B cell (primary cell): ENCODE measurements around the gene C1orf105. TPM values are rescaled to one million over a fixed set of nuclear protein-coding genes. Genes with fewer than 3 reads are reported as not detected.

Source experiments
- ATAC-seq: fragments of 200-7000 bp; cut with Tn5 transposase; one replicate; pipeline ENCODE4 v1.10.0; 2021; ENCODE audit warnings: low read depth, mild to moderate bottlenecking, moderate number of reproducible peaks, moderate library complexity
- CTCF ChIA-PET: fragments of 350-600 bp; sonication (Branson Sonifier 250); formaldehyde crosslinking; loops from one replicate; lab custom pipeline; 2021; ENCODE audit warnings: antibody characterized with exemption, inconsistent platforms; lab: Charles Lee
- POLR2A ChIA-PET: fragments of 350-600 bp; sonication (Branson Sonifier 250); formaldehyde crosslinking; loops from one replicate; lab custom pipeline; 2021; ENCODE audit warnings: antibody characterized with exemption; lab: Charles Lee
- DNase-seq: peaks from one replicate; pipeline ENCODE4 v3.0.0; 2013
- H2AFZ ChIP-seq: 2 replicates; pipeline ENCODE4 v1.6.1; 2012; ENCODE audit warnings: mild to moderate bottlenecking, low read depth, low read length; ENCODE audit not compliant: insufficient read depth, poor library complexity, severe bottlenecking
- H3K27ac ChIP-seq, 2 donors: 1 replicate in 1 of 2; 2 replicates in 1 of 2; pipeline ENCODE4 v1.5.1; 2012 to 2013; ENCODE audit warnings: low read length in 2 of 2, mild to moderate bottlenecking in 2 of 2, moderate library complexity in 1 of 2
- H3K27me3 ChIP-seq, 4 experiments: fragments of 200-600 bp in 1 of 4; sonication (generic) in 1 of 4; replicated peaks in 1 of 4; 1 replicate in 2 of 4; 2 replicates in 2 of 4; pipeline versions ENCODE4 v1.6.1 to v1.7.0; 2013 to 2016; ENCODE audit warnings: low read length in 3 of 4, mild to moderate bottlenecking in 2 of 4, mixed read lengths in 1 of 4, moderate library complexity in 1 of 4; ENCODE audit not compliant: insufficient read depth in 4 of 4, control insufficient read depth in 3 of 4; ENCODE audit errors: control extremely low read depth in 1 of 4
- H3K36me3 ChIP-seq, 2 experiments: replicated peaks in 1 of 2; 1 replicate in 1 of 2; 2 replicates in 1 of 2; pipeline versions ENCODE4 v1.6.1 to v1.7.1; 2013; ENCODE audit warnings: low read length in 1 of 2; ENCODE audit not compliant: insufficient read depth in 2 of 2, control insufficient read depth in 1 of 2; ENCODE audit errors: control extremely low read depth in 1 of 2, extremely low read depth in 1 of 2
- H3K4me1 ChIP-seq, 2 donors: fragments of 200-600 bp in 1 of 2; sonication (generic) in 1 of 2; 1 replicate in 1 of 2; 2 replicates in 1 of 2; pipeline versions ENCODE4 v1.5.1 to v1.6.1; 2013 to 2017; ENCODE audit warnings: low read length in 2 of 2; ENCODE audit not compliant: control insufficient read depth in 2 of 2, insufficient read depth in 2 of 2
- H3K4me2 ChIP-seq: replicated peaks from 2 replicates; pipeline ENCODE3; 2012; ENCODE audit warnings: mild to moderate bottlenecking, low read depth, low read length; ENCODE audit not compliant: poor library complexity, severe bottlenecking
- H3K4me3 ChIP-seq, 5 experiments: fragments of 200-600 bp in 1 of 5; sonication (generic) in 1 of 5; 1 replicate in 3 of 5; 2 replicates in 2 of 5; pipeline versions ENCODE4 v1.5.1 to v1.7.0; 2011 to 2016; ENCODE audit warnings: low read length in 4 of 5, mild to moderate bottlenecking in 4 of 5, low read depth in 2 of 5, control low read depth in 1 of 5, moderate library complexity in 1 of 5; ENCODE audit not compliant: insufficient read depth in 1 of 5; ENCODE audit errors: control extremely low read depth in 1 of 5, extremely low read depth in 1 of 5
- H3K79me2 ChIP-seq: fragments of 200-600 bp; sonication (generic); one replicate; pipeline ENCODE4 v1.6.0; 2016; ENCODE audit warnings: low read length; ENCODE audit not compliant: control insufficient read depth, insufficient read depth
- H3K9ac ChIP-seq: fragments of 200-600 bp; sonication (generic); 2 replicates; pipeline ENCODE4 v1.6.1; 2017; ENCODE audit warnings: mild to moderate bottlenecking, low read length, moderate library complexity
- H3K9me3 ChIP-seq, 3 donors: one replicate each; pipeline versions ENCODE4 v1.6.1 to v1.7.1; 2013; ENCODE audit warnings: low read length in 2 of 3; ENCODE audit not compliant: control insufficient read depth in 2 of 3, insufficient read depth in 1 of 3; ENCODE audit errors: control extremely low read depth in 1 of 3
- H4K20me1 ChIP-seq: 2 replicates; pipeline ENCODE4 v1.6.0; 2012; ENCODE audit warnings: mild to moderate bottlenecking, low read length; ENCODE audit not compliant: insufficient read depth, control insufficient read depth, poor library complexity, severe bottlenecking
- H3K27ac Mint-ChIP-seq: one replicate; pipeline ENCODE4 v1.8.0; 2021; ENCODE audit warnings: mixed read lengths
- H3K27me3 Mint-ChIP-seq: one replicate; pipeline ENCODE4 v1.8.0; 2021; ENCODE audit warnings: mixed read lengths
- H3K4me1 Mint-ChIP-seq: one replicate; pipeline ENCODE4 v1.8.0; 2021; ENCODE audit warnings: mixed read lengths
- H3K4me3 Mint-ChIP-seq: one replicate; pipeline ENCODE4 v1.8.0; 2021; ENCODE audit warnings: mixed read lengths
- H3K9me3 Mint-ChIP-seq: one replicate; pipeline ENCODE4 v1.8.0; 2022; ENCODE audit warnings: mixed read lengths; ENCODE audit not compliant: insufficient read depth
- CTCF ChIP-seq: fragments of 200-600 bp; IDR thresholded peaks from one replicate; pipeline ENCODE4 v1.8.0; 2022; ENCODE audit warnings: antibody characterized with exemption, mild to moderate bottlenecking
- EZH2 ChIP-seq: IDR thresholded peaks from 2 replicates; pipeline ENCODE4 v1.6.1; 2012; ENCODE audit warnings: borderline replicate concordance, low read depth, mild to moderate bottlenecking, moderate library complexity, low read length; ENCODE audit not compliant: insufficient read depth, poor library complexity, severe bottlenecking
- intact Hi-C: fragments of 100-400 bp; cut with micrococcal nuclease; formaldehyde crosslinking; loops from one replicate; pipeline ENCODE4 v1.10.0; 2022
- polyA plus RNA-seq: library from polyadenylated mRNA; depleted of rRNA; stranded (reverse); fragments of >200 nt; gene quantifications from 2 replicates; pipeline ENCODE4 v1.2.3, GENCODE V29; 2012
- total RNA-seq, 2 donors: library from RNA; stranded (reverse); fragments of 120-200 nt in 1 of 2; gene quantifications; 1 replicate in 1 of 2; 2 replicates in 1 of 2; pipeline versions ENCODE4 v1.2.3 to v1.2.4, GENCODE V29; 2013 to 2022

The C1orf105 gene
- total and polyA plus RNA-seq, 2 donors (not counting 1 experiment from before 2014, with no cell fraction given): not detected

GRCh38 chr1:172404121-172404520, 16.4 kb upstream of the C1orf105 start:
- Mint-ChIP-seq H3K27me3 (no peaks in the 10 kb centered on the region), H3K9me3 (no peaks in the 10 kb centered on the region), H3K4me3 (no peak overlapping the region), H3K27ac (no peak overlapping the region), H3K4me1 (peaks cover 13% of the 10 kb centered on the region)
- no peaks in the 10 kb centered on the region for H4K20me1 ChIP-seq
- H3K9me3 ChIP-seq: no peaks in the 10 kb centered on the region
- CTCF ChIA-PET: interaction anchor here (1.1 to 12.3 kb wide), 6 partner anchors 12 to 602 kb away, joined by 3 to 152 read pairs (median 8); partner anchors contain the start of gene PIGC
- no peak overlapping the region for H3K4me2 ChIP-seq
- TF ChIP-seq CTCF: no peak
- no peak for TF ChIP-seq EZH2
- DNase-seq (no peak), ATAC-seq (no peak)
- no peak overlapping the region for H3K27ac ChIP-seq
- intact Hi-C loops: no loop called here
- H3K27me3 ChIP-seq: no peaks in the 10 kb centered on the region
- POLR2A ChIA-PET: no interaction called here
- H3K4me3 ChIP-seq: no peak overlapping the region
- H3K9ac ChIP-seq: no peak overlapping the region
- H2AFZ ChIP-seq: no peak overlapping the region
- no peaks in the 10 kb centered on the region for H3K79me2 ChIP-seq
- no peaks in the 10 kb centered on the region for H3K36me3 ChIP-seq
- peaks cover 10 to 11% of the 10 kb centered on the region in 2 donors for H3K4me1 ChIP-seq

- Mint-ChIP-seq H3K27ac (no peak overlapping the region), H3K9me3 (no peaks in the 10 kb centered on the region), H3K27me3 (no peaks in the 10 kb centered on the region), H3K4me1 (no peaks in the 10 kb centered on the region), H3K4me3 (no peak overlapping the region)
- TF ChIP-seq EZH2 (no peak), CTCF (no peak)
- Histone ChIP-seq H3K27me3 (no peaks in the 10 kb centered on the region), H3K9ac (no peak overlapping the region), H3K4me2 (no peak overlapping the region), H2AFZ (no peak overlapping the region), H3K4me3 (no peak overlapping the region), H3K4me1 (no peaks in the 10 kb centered on the region), H3K79me2 (no peaks in the 10 kb centered on the region), H3K36me3 (no peaks in the 10 kb centered on the region), H3K9me3 (no peaks in the 10 kb centered on the region), H4K20me1 (no peaks in the 10 kb centered on the region), H3K27ac (no peak overlapping the region)
- intact Hi-C loops: no loop called here
- ChIA-PET POLR2A (no interaction called here), CTCF (interaction anchor here (1.1 to 12.3 kb wide), 4 partner anchors 266 to 604 kb away, joined by 3 to 152 read pairs (median 62); no protein-coding TSS in a partner anchor)
- DNase-seq: no peak
- no peak for ATAC-seq
Observed at GRCh38 chr1:172405912-172406311, 14.6 kb upstream of the C1orf105 start.
